ENCODE data around the gene UBQLN1. TPM values are rescaled to one million over a fixed set of nuclear protein-coding genes. Genes with fewer than 3 reads are reported as not detected.
"Not testable (repeated sequence)": the region's sequence is repeated elsewhere in the genome, so short reads cannot be mapped to it uniquely, and the experiment has no call there.

The UBQLN1 gene
- 133 and 142 TPM in 2 replicates for total RNA-seq

- H3K4me3 ChIP-seq (ENCODE audit: low read depth, low read length): peak within 1 kb of the TSS; percentile 97
- H3K27me3 ChIP-seq (ENCODE audit: control insufficient read depth, insufficient read depth, low read length): no peaks in the 10 kb centered on the region
- DNase-seq (ENCODE audit: low read depth): peak; percentile 74
- TF ChIP-seq CTCF (IDR thresholded peaks at IDR 0.05; ENCODE audit: insufficient read depth, low read length, poor library complexity, severe bottlenecking): no peak
- H3K36me3 ChIP-seq (ENCODE audit: control insufficient read depth, insufficient read depth, low read length): no peaks in the 10 kb centered on the region
These were observed at the start of gene UBQLN1 for GRCh38 chr9:83707768-83708514. Gene UBQLN1, minus strand, starts transcription at chr9:83707958. Its CDS starts 279 bp downstream, at chr9:83707679.

GRCh38 chr9:83754383-83754977, 46.7 kb upstream of the UBQLN1 start:
- DNase-seq (ENCODE audit: low read depth): no peak
- no peak overlapping the region for H3K4me3 ChIP-seq (ENCODE audit: low read depth, low read length)
- H3K27me3 ChIP-seq (ENCODE audit: control insufficient read depth, insufficient read depth, low read length): no peaks in the 10 kb centered on the region
- TF ChIP-seq CTCF (IDR thresholded peaks at IDR 0.05; ENCODE audit: insufficient read depth, low read length, poor library complexity, severe bottlenecking): no peak
- no peaks in the 10 kb centered on the region for H3K36me3 ChIP-seq (ENCODE audit: control insufficient read depth, insufficient read depth, low read length)

GRCh38 chr9:83749706-83750105, 41.9 kb upstream of the UBQLN1 start:
- no peak for DNase-seq (ENCODE audit: low read depth)
- Histone ChIP-seq H3K27me3 (ENCODE audit: control insufficient read depth, insufficient read depth, low read length) (no peaks in the 10 kb centered on the region), H3K4me3 (ENCODE audit: low read depth, low read length) (no peak overlapping the region), H3K36me3 (ENCODE audit: control insufficient read depth, insufficient read depth, low read length) (no peaks in the 10 kb centered on the region)
- no peak for TF ChIP-seq CTCF (IDR thresholded peaks at IDR 0.05; ENCODE audit: insufficient read depth, low read length, poor library complexity, severe bottlenecking)

GRCh38 chr9:83744206-83744605, 36.4 kb upstream of the UBQLN1 start:
- Histone ChIP-seq H3K27me3 (ENCODE audit: control insufficient read depth, insufficient read depth, low read length) (no peaks in the 10 kb centered on the region), H3K36me3 (ENCODE audit: control insufficient read depth, insufficient read depth, low read length) (no peaks in the 10 kb centered on the region), H3K4me3 (ENCODE audit: low read depth, low read length) (no peak overlapping the region)
- no peak for TF ChIP-seq CTCF (IDR thresholded peaks at IDR 0.05; ENCODE audit: insufficient read depth, low read length, poor library complexity, severe bottlenecking)
- DNase-seq (ENCODE audit: low read depth): no peak

- no peak for DNase-seq (ENCODE audit: low read depth)
- Histone ChIP-seq H3K4me3 (ENCODE audit: low read depth, low read length) (no peak overlapping the region), H3K27me3 (ENCODE audit: control insufficient read depth, insufficient read depth, low read length) (no peaks in the 10 kb centered on the region), H3K36me3 (ENCODE audit: control insufficient read depth, insufficient read depth, low read length) (no peaks in the 10 kb centered on the region)
- TF ChIP-seq CTCF (IDR thresholded peaks at IDR 0.05; ENCODE audit: insufficient read depth, low read length, poor library complexity, severe bottlenecking): no peak
These were observed 26.0 kb upstream of the UBQLN1 start for GRCh38 chr9:83733739-83734138.

GRCh38 chr9:83728591-83729368, 21.0 kb upstream of the UBQLN1 start:
- not testable (repeated sequence) for DNase-seq (ENCODE audit: low read depth); H3K4me3 ChIP-seq (ENCODE audit: low read depth, low read length); H3K36me3 ChIP-seq (ENCODE audit: control insufficient read depth, insufficient read depth, low read length); H3K27me3 ChIP-seq (ENCODE audit: control insufficient read depth, insufficient read depth, low read length)
